Natural killer cell (primary cell): ENCODE data around the gene CLEC16A. TPM values are rescaled to one million over a fixed set of nuclear protein-coding genes. Genes with fewer than 3 reads are reported as not detected.

Experiments used
- ATAC-seq, 3 donors: fragments of 150-1000 bp in 2 of 3; fragments of 200-7000 bp in 1 of 3; cut with Tn5 transposase; 1 replicate in 1 of 3; 2 replicates in 2 of 3; pipeline ENCODE4 v1.10.0; 2021; ENCODE audit warnings: mild to moderate bottlenecking in 2 of 3, moderate library complexity in 2 of 3
- DNase-seq, 2 donors: peaks; one replicate each; pipeline versions ENCODE4 v3.0.0 to v3.0.0-alpha.2; 2013 to 2021; ENCODE audit warnings: mixed read lengths in 1 of 2
- H3K27ac ChIP-seq: one replicate; pipeline ENCODE4 v1.5.1; 2013; ENCODE audit warnings: mild to moderate bottlenecking, low read length
- H3K27me3 ChIP-seq: one replicate; pipeline ENCODE4 v1.6.1; 2013; ENCODE audit warnings: low read length; ENCODE audit not compliant: control insufficient read depth, insufficient read depth
- H3K36me3 ChIP-seq: one replicate; pipeline ENCODE4 v1.6.1; 2013; ENCODE audit warnings: low read length; ENCODE audit not compliant: control insufficient read depth, insufficient read depth
- H3K4me1 ChIP-seq: one replicate; pipeline ENCODE4 v1.6.1; 2013; ENCODE audit warnings: low read length; ENCODE audit not compliant: control insufficient read depth, insufficient read depth
- H3K4me3 ChIP-seq: one replicate; pipeline ENCODE4 v1.5.1; 2013; ENCODE audit warnings: low read length
- H3K9me3 ChIP-seq: one replicate; pipeline ENCODE4 v1.6.1; 2013; ENCODE audit warnings: low read length; ENCODE audit not compliant: control insufficient read depth, insufficient read depth
- H3K27ac Mint-ChIP-seq, 2 donors: one replicate each; pipeline ENCODE4 v1.8.0; 2022; ENCODE audit warnings: mild to moderate bottlenecking in 2 of 2, mixed read lengths in 2 of 2, moderate library complexity in 1 of 2
- H3K27me3 Mint-ChIP-seq, 2 donors: one replicate each; pipeline ENCODE4 v1.8.0; 2022; ENCODE audit warnings: low read depth in 2 of 2, mixed read lengths in 2 of 2
- H3K36me3 Mint-ChIP-seq: one replicate; pipeline ENCODE4 v1.8.0; 2022; ENCODE audit warnings: mixed read lengths
- H3K4me1 Mint-ChIP-seq, 2 donors: one replicate each; pipeline ENCODE4 v1.8.0; 2022; ENCODE audit warnings: mixed read lengths in 2 of 2
- H3K4me3 Mint-ChIP-seq: one replicate; pipeline ENCODE4 v1.8.0; 2022; ENCODE audit warnings: mild to moderate bottlenecking, moderate library complexity, mixed read lengths
- H3K9me3 Mint-ChIP-seq, 2 donors: one replicate each; pipeline ENCODE4 v1.8.0; 2022; ENCODE audit warnings: mixed read lengths in 2 of 2
- WGBS: methylation state at CpG from one replicate; pipeline ENCODE4 v1.1.7; 2013; ENCODE audit warnings: missing lambda C conversion rate; ENCODE audit not compliant: insufficient coverage; 5-methylcytosine and 5-hydroxymethylcytosine counted together
- intact Hi-C: fragments of 100-400 bp; cut with micrococcal nuclease; formaldehyde crosslinking; loops from one replicate; pipeline ENCODE4 v1.14.2; 2022
- total RNA-seq, 4 donors: library from RNA; stranded (reverse); fragments of 120-200 nt in 1 of 4; gene quantifications; one replicate each; pipeline versions ENCODE4 v1.2.3 to v1.2.4, GENCODE V29; 2013 to 2022
- TF ChIP-seq, protein P1 (sequence below): fragments of 200-600 bp; IDR thresholded peaks from one replicate; pipeline ENCODE4 v1.8.0; 2022; ENCODE audit warnings: antibody characterized with exemption

The CLEC16A gene
- total RNA-seq, 3 donors from 2014 or later (not counting 1 experiment from before 2014, with no cell fraction given), result 35.9 to 50.5 (median 37.4) TPM

GRCh38 chr16:11067697-11068141, 123.4 kb downstream of the CLEC16A start:
- TF ChIP-seq, protein P1, sequence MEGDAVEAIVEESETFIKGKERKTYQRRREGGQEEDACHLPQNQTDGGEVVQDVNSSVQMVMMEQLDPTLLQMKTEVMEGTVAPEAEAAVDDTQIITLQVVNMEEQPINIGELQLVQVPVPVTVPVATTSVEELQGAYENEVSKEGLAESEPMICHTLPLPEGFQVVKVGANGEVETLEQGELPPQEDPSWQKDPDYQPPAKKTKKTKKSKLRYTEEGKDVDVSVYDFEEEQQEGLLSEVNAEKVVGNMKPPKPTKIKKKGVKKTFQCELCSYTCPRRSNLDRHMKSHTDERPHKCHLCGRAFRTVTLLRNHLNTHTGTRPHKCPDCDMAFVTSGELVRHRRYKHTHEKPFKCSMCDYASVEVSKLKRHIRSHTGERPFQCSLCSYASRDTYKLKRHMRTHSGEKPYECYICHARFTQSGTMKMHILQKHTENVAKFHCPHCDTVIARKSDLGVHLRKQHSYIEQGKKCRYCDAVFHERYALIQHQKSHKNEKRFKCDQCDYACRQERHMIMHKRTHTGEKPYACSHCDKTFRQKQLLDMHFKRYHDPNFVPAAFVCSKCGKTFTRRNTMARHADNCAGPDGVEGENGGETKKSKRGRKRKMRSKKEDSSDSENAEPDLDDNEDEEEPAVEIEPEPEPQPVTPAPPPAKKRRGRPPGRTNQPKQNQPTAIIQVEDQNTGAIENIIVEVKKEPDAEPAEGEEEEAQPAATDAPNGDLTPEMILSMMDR, result no peak
- Histone ChIP-seq H3K27me3 (no peaks in the 10 kb centered on the region), H3K27ac (no peak overlapping the region), H3K4me3 (no peak overlapping the region), H3K36me3 (peaks cover 4% of the 10 kb centered on the region), H3K9me3 (no peaks in the 10 kb centered on the region), H3K4me1 (no peaks in the 10 kb centered on the region)
- ATAC-seq (no peak), DNase-seq (no peak)
- intact Hi-C loops, result no loop called here
- WGBS, result 98% methylated on average over 7 of the region's 7 CpGs
- Mint-ChIP-seq H3K9me3 (no peaks in the 10 kb centered on the region), H3K36me3 (peaks cover 13% of the 10 kb centered on the region), H3K4me3 (no peak overlapping the region), H3K27me3 (no peaks in the 10 kb centered on the region), H3K4me1 (peaks cover 4 to 5% of the 10 kb centered on the region in 2 donors), H3K27ac (no peak overlapping the region)

GRCh38 chr16:11071829-11072228, 127.5 kb downstream of the CLEC16A start:
- WGBS, result 97% methylated on average over 5 of the region's 5 CpGs
- Mint-ChIP-seq H3K27me3 (no peaks in the 10 kb centered on the region), H3K4me1 (peaks cover 4 to 5% of the 10 kb centered on the region in 2 donors), H3K36me3 (peaks cover 13% of the 10 kb centered on the region), H3K4me3 (no peak overlapping the region), H3K9me3 (no peaks in the 10 kb centered on the region), H3K27ac (no peak overlapping the region)
- Histone ChIP-seq H3K27ac (no peak overlapping the region), H3K4me3 (no peak overlapping the region), H3K27me3 (no peaks in the 10 kb centered on the region), H3K9me3 (no peaks in the 10 kb centered on the region), H3K36me3 (no peaks in the 10 kb centered on the region), H3K4me1 (peaks cover 14% of the 10 kb centered on the region)
- TF ChIP-seq, protein P1, result no peak
- no peak for ATAC-seq
- intact Hi-C loops, result no loop called here
- DNase-seq, result no peak

- H3K4me1 Mint-ChIP-seq, result peaks cover 3 to 7% of the 10 kb centered on the region in 2 donors
- no peak overlapping the region for H3K4me3 ChIP-seq
- H3K4me1 ChIP-seq, result peaks cover 21% of the 10 kb centered on the region
- no peaks in the 10 kb centered on the region for H3K36me3 ChIP-seq
- no peaks in the 10 kb centered on the region for H3K27me3 ChIP-seq
- TF ChIP-seq, protein P1, result no peak
- no peaks in the 10 kb centered on the region for H3K27me3 Mint-ChIP-seq
- no peak for ATAC-seq
- peaks cover 13% of the 10 kb centered on the region for H3K36me3 Mint-ChIP-seq
- H3K27ac Mint-ChIP-seq, result no peak overlapping the region
- H3K9me3 ChIP-seq, result no peaks in the 10 kb centered on the region
- DNase-seq, result no peak
- intact Hi-C loops, result no loop called here
- H3K9me3 Mint-ChIP-seq, result no peaks in the 10 kb centered on the region
- H3K27ac ChIP-seq, result no peak overlapping the region
- 81% methylated on average over 4 of the region's 5 CpGs for WGBS
- H3K4me3 Mint-ChIP-seq, result no peak overlapping the region
These were observed 128.2 kb downstream of the CLEC16A start for GRCh38 chr16:11072420-11073153.
